Measurements from ENCODE around the gene ST3GAL4. TPM values are rescaled to one million over a fixed set of nuclear protein-coding genes. Genes with fewer than 3 reads are reported as not detected.

ST3GAL4 gene
- total RNA-seq, 1 donor from 2014 or later: 0.71 TPM

GRCh38 chr11:126329644-126330211, 25.8 kb upstream of the ST3GAL4 start:
- no peaks in the 10 kb centered on the region for H3K4me1 Mint-ChIP-seq
- peaks cover 67% of the 10 kb centered on the region for H3K36me3 Mint-ChIP-seq (ENCODE audit: low read depth)
- no peak for DNase-seq
- H3K4me3 Mint-ChIP-seq: no peak overlapping the region
- intact Hi-C loops (cut with micrococcal nuclease): no loop called here
- POLR2A ChIA-PET: interaction anchor here (1.2 kb wide), 1 partner anchor 60 kb away, joined by 3 read pairs; the partner anchor contains the start of gene FOXRED1
- ATAC-seq (ENCODE audit: low read depth): no peak
- no peaks in the 10 kb centered on the region for H3K27me3 Mint-ChIP-seq
- no peak for TF ChIP-seq CTCF (IDR thresholded peaks at IDR 0.05)
- no peaks in the 10 kb centered on the region for H3K9me3 Mint-ChIP-seq
- CTCF ChIA-PET: interaction anchor here (1.6 kb wide), 1 partner anchor 19 kb away, joined by 4 read pairs; no protein-coding TSS in a partner anchor
- H3K27ac Mint-ChIP-seq: no peak overlapping the region

- Mint-ChIP-seq H3K27me3 (no peaks in the 10 kb centered on the region), H3K4me3 (no peak overlapping the region), H3K4me1 (peaks cover 2% of the 10 kb centered on the region), H3K27ac (no peak overlapping the region), H3K9me3 (no peaks in the 10 kb centered on the region), H3K36me3 (ENCODE audit: low read depth) (peaks cover 75% of the 10 kb centered on the region)
- intact Hi-C loops (cut with micrococcal nuclease): no loop called here
- ChIA-PET POLR2A (no interaction called here), CTCF (no interaction called here)
- DNase-seq (no peak), ATAC-seq (ENCODE audit: low read depth) (no peak)
- no peak for TF ChIP-seq CTCF (IDR thresholded peaks at IDR 0.05)
These were observed 24.2 kb upstream of the ST3GAL4 start for GRCh38 chr11:126331286-126331685.

GRCh38 chr11:126332221-126332711, 23.2 kb upstream of the ST3GAL4 start:
- ChIA-PET POLR2A (no interaction called here), CTCF (no interaction called here)
- TF ChIP-seq CTCF (IDR thresholded peaks at IDR 0.05): no peak
- Mint-ChIP-seq H3K27me3 (no peaks in the 10 kb centered on the region), H3K36me3 (ENCODE audit: low read depth) (peaks cover 77% of the 10 kb centered on the region), H3K9me3 (no peaks in the 10 kb centered on the region), H3K27ac (no peak overlapping the region), H3K4me3 (no peak overlapping the region), H3K4me1 (peaks cover 3% of the 10 kb centered on the region)
- intact Hi-C loops (cut with micrococcal nuclease): no loop called here
- DNase-seq: no peak
- ATAC-seq (ENCODE audit: low read depth): no peak

GRCh38 chr11:126333142-126333541, 22.3 kb upstream of the ST3GAL4 start:
- Mint-ChIP-seq H3K4me3 (no peak overlapping the region), H3K27me3 (no peaks in the 10 kb centered on the region), H3K4me1 (peaks cover 3% of the 10 kb centered on the region), H3K36me3 (ENCODE audit: low read depth) (peaks cover 75% of the 10 kb centered on the region), H3K9me3 (no peaks in the 10 kb centered on the region), H3K27ac (no peak overlapping the region)
- POLR2A ChIA-PET: no interaction called here
- ATAC-seq (ENCODE audit: low read depth): no peak
- CTCF ChIA-PET: no interaction called here
- no peak for DNase-seq
- no peak for TF ChIP-seq CTCF (IDR thresholded peaks at IDR 0.05)
- intact Hi-C loops (cut with micrococcal nuclease): no loop called here

- Mint-ChIP-seq H3K36me3 (ENCODE audit: low read depth) (peaks cover 77% of the 10 kb centered on the region), H3K27ac (no peak overlapping the region), H3K9me3 (no peaks in the 10 kb centered on the region), H3K27me3 (no peaks in the 10 kb centered on the region), H3K4me1 (peaks cover 5% of the 10 kb centered on the region), H3K4me3 (no peak overlapping the region)
- ChIA-PET POLR2A (no interaction called here), CTCF (no interaction called here)
- no peak for TF ChIP-seq CTCF (IDR thresholded peaks at IDR 0.05)
- DNase-seq: no peak
- ATAC-seq (ENCODE audit: low read depth): no peak
- intact Hi-C loops (cut with micrococcal nuclease): no loop called here
These were observed 20.6 kb upstream of the ST3GAL4 start for GRCh38 chr11:126334659-126335462.

Measured in activated B cell treated with CpG ODN at 0.5 μM for 24 hours (primary cell).